ENCODE data around the gene SYNGR2.

Gene SYNGR2

DNA sequence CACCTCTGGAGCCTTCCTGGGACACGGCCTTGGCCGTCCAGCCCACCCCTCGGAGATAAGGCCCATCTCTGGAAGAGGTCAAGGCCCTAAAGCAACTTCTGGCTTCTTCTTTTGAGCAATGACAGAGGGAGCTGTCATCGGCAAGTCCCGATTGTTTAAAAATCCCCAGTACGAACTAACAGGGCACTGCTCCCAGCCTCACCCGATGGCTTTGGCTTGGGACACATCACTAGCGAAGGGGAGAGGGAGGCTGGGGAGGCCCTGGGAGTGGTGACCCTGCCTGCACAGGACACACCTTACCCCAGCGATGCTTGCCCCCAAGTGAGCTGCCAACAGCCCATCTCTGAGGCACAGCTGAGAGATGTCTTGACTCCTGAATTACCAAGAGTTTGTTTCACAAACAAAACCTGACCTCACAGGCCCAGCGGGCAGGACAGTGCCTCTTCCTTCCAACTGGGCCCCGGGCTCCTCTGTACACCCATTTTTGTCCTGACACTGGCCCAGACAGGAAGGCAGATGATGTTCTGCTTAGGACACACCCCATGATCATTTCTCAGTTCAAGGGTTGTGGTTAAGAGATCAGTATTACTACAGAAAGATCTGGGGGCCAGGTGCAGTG lies 4.8 kb downstream of the SYNGR2 start:
- DNase-seq, result no peak

DNA sequence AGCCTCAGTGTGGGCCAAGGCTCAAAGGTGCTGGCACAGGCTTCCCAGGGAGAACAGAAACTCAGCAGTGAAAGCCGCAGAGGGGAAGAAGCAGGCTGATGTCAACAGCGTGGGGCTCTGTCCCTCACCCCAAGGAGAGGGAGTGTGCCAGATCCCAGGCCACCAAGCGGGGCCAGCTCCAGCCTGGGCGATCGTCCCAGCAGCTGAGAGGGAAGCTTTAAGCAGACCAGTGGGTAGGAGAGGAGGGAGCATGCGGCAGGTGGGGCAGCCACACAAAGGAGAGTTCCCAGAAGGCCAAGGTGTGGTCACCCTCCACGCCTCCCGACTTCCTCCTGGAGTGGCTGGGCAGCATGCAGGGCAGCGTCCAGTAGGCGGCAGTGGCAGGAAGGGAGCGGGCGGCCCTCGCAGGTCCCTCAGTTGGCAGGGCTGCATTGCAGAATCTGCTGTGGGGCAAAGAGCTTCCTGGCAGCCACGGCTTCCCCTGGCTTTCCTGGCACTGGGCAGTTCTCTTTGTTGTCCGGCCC lies 6.0 kb downstream of the SYNGR2 start:
- DNase-seq, result no peak

DNA sequence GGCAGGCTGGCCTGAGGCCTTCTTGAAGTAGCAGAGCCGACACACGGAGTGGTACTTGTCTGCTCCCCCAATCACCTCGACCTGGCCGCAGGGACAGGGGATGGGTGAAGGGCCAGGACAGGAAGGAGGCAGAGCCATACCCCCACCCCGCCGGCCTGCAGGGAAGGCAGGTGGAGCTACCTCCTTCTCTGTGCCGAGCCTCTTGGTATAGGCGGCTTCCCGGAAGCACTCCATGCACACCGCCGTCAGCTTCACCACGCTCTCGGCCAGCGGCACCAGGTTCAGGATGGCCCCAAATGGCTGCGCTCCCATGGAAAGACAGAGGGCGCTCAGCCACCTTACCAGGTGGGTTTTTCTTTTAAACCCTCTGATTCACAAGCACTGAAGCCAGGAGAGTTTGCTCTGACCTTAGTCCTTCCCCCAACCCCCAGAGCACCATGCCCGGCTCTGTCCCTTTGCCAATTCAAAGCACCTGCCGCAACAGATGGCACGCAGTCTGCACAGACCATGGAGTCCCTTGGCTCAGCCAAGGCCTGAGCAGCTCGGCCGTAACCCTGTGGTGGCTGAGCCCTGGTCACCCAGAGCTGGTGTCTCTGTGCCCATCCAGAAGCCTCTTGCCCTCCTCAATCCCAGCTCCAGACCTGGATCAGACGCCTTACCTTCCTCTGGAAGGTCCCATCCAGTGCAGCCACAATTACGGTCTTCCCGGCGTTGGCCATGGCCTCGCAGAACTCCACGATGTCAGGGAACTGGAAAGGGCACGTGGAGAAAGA lies 6.7 kb downstream of the SYNGR2 start:
- no peak for DNase-seq

DNA sequence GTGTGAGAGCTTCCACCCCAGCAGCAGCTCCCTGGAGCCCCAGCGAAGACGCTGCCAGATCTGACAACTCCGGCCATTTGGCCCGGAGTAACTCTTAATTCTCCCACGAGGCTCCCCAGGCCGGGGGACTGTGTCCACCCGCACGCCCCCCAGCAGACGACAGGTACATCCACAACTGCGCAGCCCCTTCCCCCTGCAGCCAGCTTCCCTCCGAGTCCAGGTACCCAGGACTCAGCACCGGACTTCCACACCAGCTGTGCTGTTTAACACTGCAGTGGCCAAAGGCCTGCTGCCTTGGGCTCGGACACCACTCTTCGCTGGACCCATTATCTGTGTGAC lies 7.2 kb downstream of the SYNGR2 start:
- no peak for DNase-seq

DNA sequence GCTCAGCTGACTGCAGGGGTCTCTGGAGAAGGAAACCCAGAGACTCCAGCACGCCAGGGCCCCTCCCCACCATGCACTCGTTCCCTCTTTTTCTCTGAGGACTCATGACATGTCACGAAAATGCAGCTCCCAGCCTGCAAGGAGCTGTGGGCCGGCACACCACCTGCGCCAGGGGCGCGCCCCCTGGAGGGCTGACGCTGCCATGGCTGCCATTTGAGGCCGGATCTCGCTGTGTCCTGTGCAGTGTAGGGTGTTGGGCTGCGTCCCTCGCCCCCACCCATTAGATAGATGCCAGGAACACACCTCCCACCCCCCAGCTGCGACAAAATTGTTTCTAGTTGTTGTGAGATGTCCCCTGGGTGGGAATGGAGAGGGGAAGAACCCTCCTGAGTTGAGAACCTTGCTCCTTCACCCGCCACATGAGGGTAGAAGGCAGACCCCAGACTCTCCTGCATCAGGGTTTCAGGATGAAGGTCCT lies 8.2 kb downstream of the SYNGR2 start:
- peak; percentile 74 for DNase-seq

DNA sequence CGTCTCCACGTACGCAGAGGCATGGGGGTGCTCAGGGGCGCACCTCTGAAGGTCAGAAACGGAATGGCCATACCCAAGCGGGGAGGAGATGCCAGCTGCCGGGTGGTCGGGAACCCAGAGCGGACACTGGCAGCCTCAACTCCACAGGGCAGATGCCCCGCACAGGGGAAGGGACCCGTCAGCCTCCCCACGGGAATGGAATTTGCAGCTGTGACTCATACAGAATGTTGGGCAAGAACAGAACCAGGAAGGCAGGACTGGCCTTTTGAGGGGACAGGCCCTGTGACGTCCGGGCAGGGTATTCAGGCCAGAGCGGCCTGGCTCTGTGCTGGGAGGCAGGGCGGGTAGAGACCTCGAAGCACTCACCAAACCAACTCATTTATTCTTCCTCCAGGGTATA lies 11.0 kb downstream of the SYNGR2 start:
- no peak for DNase-seq

DNA sequence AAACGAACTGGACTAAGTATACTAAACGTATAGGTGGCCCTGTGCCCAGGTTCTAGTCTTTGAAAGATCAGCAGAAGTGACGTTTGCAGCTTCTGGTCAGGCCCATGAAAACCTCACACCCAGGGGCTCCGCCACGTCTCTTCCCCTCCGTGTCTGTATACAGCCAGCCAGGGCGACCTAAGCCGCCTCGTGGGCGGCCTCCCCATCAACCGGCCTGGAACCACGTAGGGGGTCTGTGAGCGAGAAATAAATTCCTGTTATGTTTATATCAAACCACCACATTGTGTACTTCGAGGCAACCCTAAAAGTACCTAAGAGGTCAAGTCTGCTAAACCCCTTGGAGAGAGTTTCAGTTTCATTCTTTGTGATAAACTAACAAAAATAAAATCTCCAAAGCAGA lies 11.7 kb downstream of the SYNGR2 start:
- no peak for DNase-seq

DNA sequence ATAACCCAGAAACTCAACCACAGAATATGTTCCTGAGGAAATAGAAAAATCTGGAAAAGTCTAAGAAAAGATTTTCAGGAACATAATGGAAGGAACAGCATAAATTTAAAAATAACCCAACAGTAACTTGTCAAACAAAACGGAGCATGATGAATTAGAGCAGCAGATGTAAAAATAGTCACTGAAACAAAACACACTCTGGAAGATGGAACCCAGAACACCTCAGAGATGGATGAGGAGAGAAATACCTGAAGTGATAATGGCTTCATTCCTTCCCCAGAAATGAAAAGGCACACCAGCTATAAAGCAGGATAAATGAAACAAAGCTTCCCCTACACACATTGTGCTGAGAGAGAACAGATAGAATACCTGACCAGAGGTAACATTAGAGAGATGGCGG lies 12.1 kb downstream of the SYNGR2 start:
- DNase-seq, result no peak

DNA sequence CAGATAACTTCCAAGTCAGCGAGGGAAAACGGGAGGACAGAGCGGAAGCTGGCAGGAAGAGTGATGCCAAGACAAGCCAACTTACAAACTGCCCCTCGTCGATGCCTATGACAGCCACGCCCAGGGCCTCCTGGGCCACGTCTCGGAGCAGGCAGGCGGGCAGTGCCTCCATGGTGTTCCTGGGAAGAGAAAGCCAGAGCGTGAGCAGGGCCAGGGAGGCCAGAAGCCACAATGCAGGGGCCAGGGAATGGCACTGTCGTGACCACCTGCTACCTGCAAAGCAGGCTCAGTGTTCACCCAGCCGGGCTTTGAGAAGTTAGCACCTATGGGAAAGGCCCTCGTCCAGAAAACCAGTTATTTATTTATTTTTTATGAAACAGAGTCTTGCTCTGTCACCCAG lies 14.1 kb downstream of the SYNGR2 start:
- DNase-seq, result no peak

DNA sequence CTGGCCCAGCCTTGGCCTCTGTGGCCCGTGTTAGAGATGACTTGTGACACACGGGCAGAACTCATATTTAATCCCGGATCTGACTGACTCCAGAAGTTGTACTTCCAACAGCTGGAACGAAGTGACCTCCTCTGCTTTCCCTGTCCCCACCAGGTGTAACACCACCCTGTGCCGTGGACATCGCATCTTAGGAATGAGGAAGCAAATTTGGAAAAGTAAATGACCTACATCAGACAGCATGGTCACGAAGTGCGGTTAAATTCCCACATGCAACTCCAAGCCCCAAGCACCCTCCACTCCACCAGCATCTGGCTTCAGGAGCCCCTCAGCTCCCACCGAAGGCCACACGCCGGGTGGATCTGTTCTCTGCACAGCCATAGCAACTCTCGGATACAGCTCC lies 15.5 kb downstream of the SYNGR2 start:
- DNase-seq, result no peak

DNA sequence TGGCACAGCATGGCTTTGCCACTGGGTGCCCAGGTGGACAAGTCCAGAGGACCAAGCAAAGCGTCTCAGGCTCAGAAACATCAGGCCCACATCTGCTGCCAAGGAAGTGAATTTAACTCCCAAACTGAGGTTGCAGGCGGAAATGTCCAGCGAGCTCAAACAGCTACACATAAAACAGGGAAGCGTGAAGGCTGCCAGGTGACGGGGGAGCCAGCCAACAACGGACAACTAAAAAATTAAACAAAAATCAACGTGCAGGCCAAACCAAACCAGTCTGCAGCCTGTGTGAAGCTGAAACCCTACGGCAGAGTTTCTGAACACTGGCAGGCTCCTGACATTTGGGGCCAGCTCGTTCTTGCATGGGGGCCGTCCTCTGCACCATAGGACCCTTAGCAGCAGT lies 16.0 kb downstream of the SYNGR2 start:
- DNase-seq, result no peak

DNA sequence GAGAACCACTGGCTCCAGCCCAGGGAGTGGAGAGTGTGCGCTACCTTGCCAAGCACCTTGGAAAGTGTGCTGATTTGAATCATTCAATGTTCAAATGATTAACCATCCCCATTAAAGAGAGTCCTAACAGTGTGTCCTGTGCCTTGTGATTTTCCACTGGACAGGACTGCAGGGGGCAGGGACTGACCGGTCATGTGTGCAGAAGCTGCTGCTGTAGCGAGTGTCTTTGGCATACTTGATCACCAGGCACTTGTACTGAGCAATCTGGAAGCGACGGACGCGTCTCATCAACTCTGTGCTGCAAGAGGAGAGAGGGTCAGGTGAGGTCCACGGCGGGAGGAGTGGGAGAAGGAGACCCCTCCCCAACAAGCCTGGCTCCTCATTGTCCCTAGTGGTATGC lies 16.5 kb downstream of the SYNGR2 start:
- no peak for DNase-seq

DNA sequence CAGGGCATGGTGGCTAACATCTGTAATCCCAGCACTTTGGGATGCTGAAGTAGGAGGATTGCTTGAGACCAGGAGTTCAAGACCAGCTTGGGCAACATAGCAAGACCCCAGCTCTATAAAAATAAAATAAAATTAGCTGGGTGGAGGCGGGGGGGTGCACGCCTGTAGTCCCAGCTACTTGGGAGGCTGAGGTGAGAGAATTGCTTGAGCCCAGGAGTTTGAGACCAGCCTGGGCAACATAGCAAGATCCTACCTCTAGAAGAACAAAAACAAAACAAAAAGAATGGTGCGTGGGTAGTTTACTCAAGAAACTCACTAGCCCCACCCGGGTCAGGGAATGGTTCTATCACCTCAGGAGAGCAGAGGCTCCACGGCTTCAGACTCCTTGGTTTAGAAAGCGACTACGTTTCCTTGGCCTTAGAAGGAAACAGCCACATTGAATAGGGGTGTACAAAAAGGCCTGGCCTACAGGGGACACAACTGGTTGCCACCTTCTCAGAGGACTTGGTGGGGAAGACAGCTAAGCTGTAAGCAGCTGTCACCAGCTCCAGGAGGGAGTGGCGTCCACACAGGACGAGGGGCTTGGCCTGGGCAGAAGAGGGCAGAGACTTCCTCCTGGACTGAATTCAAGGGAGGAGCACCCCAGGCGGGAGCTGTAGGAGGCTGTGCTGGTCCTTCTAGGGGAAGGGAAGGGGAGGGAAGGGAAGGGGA lies 17.8 kb downstream of the SYNGR2 start:
- DNase-seq, result peak; percentile 75

DNA sequence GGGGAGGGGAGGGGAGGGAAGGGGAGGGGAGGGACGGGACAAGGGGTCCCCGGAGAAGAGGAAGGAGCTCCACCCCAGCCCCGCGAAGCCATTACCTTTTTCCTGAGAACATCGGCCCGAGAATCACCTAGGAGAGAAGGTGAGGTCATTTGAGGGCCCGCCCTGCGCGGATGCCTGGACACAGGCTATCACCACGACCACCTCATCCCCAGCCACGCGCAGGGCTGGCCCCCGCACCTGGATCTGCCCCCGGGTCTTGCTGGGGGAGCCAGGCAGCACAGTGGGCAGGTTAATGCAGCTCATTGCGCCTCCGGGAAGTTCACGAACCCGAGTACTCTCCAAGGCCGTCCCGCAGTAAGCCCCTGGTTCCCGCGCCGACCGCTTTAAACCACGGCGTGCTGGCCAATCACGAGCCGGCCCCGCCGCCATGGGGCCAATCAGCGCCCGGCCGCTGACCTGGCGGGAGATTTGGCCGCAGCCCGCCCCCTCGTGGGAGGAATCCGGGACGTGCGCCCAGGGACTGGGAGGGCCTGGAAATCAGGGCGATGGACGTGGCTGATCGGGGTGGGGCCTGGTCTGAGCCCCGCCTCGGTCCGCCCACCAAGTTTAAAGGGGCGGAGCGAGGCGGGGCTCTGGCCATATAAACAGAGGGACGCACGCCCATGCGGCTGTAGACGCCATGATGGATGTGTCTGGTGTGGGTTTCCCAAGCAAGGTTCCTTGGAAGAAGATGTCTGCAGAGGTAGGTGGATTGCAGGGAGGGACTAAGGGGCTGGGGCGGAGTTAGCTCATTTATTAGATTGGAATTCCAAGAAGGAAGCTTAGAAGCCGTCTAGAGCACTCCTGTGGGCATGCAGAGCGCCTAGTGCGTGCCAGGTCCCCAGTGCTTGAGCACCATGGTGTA lies 18.6 kb downstream of the SYNGR2 start, which contains the start of the genes AFMID and TK1:
Gene AFMID (plus strand): TSS at position 671 of the 904 bp plus-strand sequence. CDS start 9 bp downstream, at position 680.
Gene TK1 (minus strand): TSS at position 361 of the 904 bp plus-strand sequence. CDS start 58 bp downstream, at position 303.
- DNase-seq, result peak; percentile 97

DNA sequence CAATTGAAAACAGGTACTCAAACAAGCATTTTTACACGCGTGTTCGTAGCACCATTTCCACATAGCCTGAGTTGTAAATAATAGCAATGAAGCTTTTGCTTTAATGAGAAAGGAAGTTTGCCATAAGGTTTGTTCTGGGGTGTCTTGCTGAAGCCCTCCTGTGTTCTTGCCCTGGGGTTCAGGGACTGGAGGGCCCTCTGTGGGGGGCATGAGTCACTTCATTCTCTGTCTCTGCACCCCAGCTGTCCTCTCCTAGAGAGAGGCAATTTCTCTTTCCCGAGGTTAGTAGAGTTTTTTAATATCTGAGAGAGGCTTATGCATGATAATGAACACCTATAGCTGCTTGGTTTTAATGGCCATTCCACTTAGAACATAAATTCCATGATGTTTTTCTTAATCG lies 28.3 kb downstream of the SYNGR2 start:
- DNase-seq, result no peak

DNA sequence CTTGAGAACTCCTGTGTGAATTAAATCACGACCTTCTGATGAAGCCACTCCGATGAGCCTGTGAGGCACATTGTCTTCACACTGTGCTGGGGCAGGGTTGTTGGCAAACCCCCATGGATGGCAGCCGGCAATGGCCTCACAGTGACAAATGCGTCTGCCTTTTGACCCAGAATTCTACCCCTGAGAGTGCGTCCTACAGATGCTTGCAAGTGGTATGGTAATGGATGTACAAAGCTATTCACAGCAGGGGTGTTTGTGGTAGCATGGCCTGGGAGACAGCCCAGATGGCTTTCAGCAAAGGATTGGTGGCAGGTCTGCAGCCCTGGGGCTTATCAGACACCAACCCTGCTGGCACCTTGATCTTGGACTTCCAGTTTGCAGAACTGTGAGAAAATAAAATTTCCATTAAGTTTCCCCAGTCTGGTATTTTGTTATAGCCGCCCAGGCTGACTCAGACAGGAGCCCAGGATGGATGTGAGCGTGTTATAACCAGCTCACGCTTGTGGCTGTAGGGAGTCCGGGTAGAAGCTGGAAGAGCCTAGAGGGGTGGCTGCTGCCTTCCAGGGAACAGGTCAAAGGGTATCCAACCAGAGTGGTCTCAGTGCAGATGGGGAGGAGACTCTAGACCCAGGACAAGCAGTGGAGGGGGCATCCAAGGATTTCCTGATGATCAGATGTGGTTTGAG lies 28.9 kb downstream of the SYNGR2 start:
- no peak for DNase-seq

DNA sequence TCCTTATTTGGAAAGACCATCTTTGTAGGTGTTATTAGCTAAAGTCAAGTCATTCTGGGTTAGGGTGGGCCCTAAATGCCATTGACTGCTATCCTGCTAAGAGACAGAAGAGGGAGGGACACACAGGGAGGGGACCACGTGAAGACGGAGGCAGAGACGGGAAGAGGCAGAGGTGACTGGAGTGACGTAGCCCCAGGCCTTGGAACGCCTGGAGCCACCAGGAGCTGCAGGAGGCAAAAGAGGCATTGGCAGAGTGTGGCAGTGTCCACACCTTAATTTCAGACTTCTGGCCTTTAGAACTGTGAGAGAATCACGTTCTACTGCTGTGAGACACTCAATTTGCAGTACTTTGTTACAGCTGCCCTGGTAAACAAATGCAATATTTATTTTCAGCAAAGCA lies 32.1 kb downstream of the SYNGR2 start:
- DNase-seq, result no peak

DNA sequence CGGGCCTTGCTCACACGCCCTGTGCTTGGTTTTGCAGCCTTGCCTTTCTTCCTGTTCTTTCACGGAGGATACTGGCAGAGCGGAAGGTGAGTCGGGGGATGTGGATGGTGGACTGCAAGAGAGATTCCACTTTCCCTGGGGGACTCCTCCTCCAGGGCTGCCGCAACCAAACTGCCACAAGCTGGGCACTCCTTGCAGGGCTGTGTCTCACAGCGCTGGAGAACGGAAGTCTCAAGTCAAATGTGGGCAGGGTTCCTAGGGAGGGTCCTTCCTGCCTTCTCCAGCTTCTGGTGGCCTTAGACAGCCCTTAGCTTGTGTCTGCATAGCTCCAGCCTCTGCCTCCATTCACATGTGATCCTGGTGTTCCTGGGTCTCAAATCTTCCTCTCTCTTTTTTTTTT lies 34.3 kb downstream of the SYNGR2 start:
- no peak for DNase-seq

DNA sequence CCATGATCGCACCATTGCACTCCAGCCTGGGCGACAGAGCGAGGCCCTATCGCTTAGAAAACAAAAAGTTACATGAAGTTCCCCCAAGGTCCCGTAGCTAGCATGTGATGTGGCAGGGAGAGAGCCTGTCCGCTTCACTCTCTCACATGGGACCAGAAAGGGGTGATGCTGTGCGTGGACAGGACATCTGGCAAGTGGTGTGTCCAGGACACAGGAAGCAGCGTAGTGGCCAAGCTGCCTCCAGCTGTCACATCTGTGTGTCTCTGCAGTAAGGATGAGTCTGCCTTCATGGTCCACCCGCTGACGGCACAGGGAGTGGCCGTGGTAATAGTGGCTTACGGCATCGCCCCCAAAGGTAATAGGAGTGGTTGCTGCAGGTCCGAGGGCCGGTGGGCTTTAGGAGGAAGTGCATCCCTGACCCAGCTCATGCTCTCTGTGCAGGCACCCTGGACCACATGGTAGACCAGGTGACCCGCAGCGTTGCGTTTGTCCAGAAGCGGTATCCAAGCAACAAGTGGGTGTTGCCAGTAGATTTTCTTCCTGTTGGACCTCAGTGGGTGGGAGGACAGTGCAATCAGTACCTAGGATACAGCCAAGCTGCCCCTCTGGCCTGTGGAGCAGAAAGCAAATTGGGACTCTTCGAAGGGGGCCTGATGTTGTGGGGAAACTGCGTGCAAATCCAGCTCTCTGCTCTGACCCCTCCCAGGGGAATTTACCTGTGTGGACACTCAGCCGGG lies 36.2 kb downstream of the SYNGR2 start:
- no peak for DNase-seq

DNA sequence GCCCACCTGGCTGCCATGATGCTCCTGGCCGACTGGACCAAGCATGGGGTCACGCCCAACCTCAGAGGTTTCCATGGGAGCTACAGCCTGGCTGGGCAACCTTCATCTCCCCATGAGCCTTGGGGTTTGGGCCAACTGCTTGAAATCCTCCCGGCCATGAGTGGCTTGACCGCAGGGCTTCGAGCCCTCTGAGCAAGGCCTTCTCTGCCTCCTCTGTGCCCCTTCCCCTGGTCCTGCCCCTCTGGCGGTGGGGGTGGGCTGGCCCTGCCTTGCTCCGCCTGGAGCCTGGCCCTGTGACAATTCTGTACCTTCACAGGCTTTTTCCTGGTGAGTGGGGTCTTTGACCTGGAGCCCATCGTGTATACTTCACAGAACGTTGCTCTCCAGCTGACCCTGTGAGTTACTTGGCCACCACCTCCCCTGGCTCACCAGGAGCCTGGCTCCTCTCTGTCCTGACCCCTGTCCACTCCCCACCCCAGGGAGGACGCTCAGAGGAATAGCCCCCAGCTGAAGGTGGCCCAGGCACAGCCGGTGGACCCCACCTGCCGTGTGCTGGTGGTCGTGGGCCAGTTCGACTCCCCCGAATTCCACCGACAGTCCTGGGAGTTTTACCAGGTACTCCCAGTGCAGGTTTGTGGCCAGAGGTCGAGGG lies 36.9 kb downstream of the SYNGR2 start:
- DNase-seq, result no peak

DNA sequence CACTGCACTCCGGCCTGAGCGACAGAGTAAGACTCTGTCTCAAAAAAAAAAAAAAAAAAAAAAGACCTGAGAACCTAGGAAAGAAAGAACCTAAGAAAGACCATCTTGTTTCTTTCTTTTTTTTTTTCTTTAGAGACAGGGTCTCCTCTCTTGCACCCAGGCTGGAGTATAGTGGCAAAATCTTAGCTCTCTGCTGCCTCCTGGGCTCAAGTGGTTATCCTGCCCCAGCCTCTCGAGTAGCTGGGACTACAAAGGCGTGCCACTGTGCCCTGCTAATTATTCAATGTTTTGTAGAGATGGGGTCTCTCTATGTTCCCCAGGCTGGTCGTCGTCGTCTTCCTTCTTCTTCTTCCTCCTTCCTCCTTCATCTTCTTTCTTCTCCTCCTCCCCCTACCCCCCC lies 37.9 kb downstream of the SYNGR2 start:
- DNase-seq, result no peak
